HTR-8/SVneo (cell line): ENCODE data around the gene YPEL5.

Source experiments
- DNase-seq: peaks from one replicate; pipeline ENCODE4 v3.0.0; 2011; ENCODE audit warnings: low spot score, mixed read lengths; ENCODE audit not compliant: insufficient read length
- FAIRE-seq: peaks from 2 replicates; lab custom pipeline; 2011; peaks lifted over from hg19 to GRCh38; lab: Jason Lieb, UNC

YPEL5 gene

DNA sequence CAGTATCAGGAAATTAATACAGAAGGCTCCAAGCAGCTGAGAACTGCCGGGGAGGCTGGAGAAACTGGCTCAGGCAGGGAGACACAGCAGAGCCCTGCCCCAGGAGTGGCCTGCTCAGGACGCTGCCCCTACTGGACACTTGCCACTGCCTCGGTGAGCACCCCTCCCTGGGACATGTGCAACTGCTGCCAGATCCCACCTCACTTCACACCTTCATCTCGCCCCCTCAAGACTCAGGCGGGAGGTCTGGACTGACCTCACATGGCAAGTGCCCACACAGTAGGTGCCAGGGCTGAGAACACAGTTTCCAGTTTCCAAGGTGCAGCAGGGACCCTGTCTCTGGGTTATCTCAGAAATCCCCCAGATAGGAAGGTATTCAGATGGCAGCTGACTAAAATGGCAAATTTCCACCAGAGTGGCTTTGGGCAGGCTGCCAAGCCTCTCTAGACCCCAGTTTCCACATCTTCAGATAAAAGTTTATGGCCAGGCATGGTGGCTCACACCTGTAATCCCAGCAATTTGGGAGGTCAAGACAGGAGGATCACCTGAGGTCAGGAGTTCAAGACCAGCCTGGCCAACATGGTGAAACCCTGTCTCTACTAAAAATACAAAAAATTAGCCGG lies 50.9 kb downstream of the YPEL5 start:
- no peak for DNase-seq
- no peak for FAIRE-seq

DNA sequence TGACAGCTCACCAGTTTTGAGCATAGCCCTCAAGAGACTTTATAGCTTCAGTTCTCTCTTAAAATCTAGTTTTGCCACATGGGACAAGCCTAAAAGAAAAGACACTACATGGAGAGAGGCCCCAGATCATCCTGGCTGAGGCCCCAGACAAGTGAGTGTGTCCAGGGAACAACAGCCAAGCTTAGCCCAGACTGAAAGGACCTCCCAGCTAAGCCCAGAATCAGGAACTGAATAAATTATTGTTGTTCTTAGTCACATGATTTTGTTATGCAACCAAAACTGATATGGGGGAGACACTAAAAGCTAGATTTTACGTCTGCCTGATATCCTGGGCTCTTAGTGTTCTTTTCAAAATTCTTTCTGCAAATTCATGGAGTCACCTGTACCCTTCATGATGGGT lies 55.2 kb downstream of the YPEL5 start:
- FAIRE-seq (no peak), DNase-seq (no peak)

DNA sequence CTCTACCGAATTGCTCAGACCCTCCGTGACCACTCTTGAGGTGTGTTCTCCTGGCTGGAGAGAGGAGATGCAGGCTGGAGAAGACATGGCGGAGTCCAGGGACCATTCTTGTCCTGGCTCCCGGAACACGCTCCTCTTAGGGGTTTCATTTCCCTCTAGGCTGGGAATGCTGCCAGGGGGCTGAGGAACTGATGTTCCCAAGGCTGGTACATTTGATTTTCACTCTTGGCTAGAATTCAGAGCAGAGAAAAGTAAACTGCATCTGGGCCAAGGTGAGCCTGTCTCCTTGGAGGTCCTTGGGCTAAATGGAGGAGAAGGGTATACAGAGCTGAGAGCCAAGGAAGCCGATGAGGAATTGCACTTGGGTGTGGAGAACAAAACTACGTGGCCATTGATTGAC lies 56.3 kb downstream of the YPEL5 start:
- DNase-seq = no peak
- FAIRE-seq = no peak

GRCh38 chr2:30204281-30204680 lies 57.5 kb downstream of the YPEL5 start:
- no peak for FAIRE-seq
- no peak for DNase-seq

GRCh38 chr2:30205456-30205855 lies 58.6 kb downstream of the YPEL5 start:
- DNase-seq (no peak), FAIRE-seq (no peak)

DNA sequence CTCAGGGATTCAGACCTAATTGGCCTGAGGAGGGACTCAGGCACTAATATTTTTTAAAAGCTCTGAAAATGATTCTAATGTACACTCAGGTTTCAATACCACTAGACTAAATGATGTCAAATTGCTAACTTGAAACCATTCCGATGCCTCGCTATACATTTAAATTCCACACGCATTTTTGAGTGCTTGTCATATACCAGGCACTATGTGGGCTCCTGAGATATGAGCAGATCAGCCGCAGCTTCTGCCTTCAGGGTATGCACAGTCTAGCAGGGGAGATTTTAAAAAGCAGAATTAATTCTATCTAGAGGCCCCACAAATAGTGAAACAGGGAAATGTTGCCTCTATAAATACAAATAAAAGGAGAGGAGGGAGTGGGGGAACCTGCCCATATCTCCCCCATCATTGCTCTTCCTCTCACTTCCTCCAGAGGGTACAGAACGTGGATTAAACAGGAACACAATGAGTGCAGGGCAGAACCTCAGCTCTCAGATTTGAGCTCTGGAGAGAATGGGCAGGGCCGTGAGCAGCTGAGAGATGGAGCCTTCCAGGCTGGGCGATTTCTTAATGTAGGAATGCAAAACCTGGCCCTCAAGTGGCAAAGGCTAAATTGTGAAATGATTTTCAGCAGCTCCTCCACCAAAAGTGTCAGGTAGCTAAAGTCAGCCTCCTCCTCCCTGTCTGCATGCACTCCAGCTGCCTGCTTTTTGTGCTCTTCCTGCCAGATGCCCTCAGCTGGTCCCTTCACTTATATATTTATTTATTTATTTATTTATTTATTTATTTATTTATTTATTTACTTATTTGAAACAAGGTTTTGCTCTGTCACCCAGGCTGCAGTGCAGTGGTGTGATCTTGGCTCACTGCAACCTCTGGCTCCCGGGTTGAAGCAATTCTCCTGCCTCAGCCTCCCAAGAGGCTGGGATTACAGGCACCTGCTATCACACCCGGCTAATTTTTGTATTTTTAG lies 59.9 kb downstream of the YPEL5 start:
- FAIRE-seq (no peak), DNase-seq (no peak)

DNA sequence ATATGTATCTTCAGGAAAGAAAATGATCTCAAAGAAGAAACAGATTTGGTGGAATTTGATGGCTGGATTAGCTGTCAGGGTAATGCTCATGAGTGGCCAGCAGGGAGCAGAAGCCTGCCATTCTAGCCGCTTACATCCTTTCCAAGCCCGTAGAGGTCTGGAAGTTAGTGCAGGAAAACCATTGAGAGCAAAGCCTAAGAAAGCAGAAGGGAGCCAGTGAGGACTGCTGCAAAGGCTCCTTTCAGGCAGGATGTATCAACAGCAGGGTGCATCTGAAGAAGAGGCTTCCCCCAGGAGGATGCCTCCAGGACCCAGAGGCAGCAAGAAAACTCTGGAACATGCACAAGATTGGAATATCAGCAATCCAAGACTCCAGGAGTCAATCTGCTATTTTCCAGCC lies 61.6 kb downstream of the YPEL5 start:
- FAIRE-seq = no peak

DNA sequence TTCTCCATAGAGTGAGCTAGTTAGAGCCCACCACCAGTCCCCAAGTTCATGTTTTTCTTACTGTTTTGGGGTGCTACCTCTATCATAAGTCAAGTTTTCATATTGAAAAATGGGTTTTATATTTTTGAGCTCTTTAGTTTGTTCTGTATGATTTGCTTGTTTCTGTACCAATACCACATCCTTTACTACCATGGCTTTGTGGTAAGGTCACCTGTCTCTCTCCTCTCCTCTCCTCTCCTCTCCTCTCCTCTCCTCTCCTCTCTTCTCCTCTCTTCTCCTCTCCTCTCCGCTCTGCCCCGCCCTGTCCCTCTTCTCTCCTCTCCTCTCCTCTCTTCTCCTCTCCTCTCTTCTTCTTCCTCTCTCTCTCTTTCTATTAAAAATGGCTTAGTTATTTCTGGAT lies 62.4 kb downstream of the YPEL5 start:
- DNase-seq (no peak), FAIRE-seq (no peak)

More for the DNA sequence above, 61.6 kb downstream of the YPEL5 start:
- peak; percentile 71 for DNase-seq
